H9 (cell line): ENCODE measurements around the gene LENG1. TPM values are rescaled to one million over a fixed set of nuclear protein-coding genes. Genes with fewer than 3 reads are reported as not detected.

Source experiments
- DNase-seq: peaks from one replicate; pipeline ENCODE4 v3.0.0-alpha.2; 2017
- H2AFZ ChIP-seq: one replicate; pipeline ENCODE4 v1.6.1; 2013; ENCODE audit warnings: mild to moderate bottlenecking, low read length, control low read depth, moderate library complexity
- H2AK5ac ChIP-seq: 2 replicates; pipeline ENCODE4 v1.6.1; 2013; ENCODE audit warnings: low read length, control low read depth, mixed read lengths; ENCODE audit not compliant: insufficient read length
- H2BK120ac ChIP-seq: one replicate; pipeline ENCODE4 v1.6.1; 2013; ENCODE audit warnings: low read depth, mild to moderate bottlenecking, low read length, control low read depth, inconsistent platforms; ENCODE audit not compliant: poor library complexity, severe bottlenecking
- H2BK12ac ChIP-seq: 2 replicates; pipeline ENCODE4 v1.6.1; 2013; ENCODE audit warnings: low read length, control low read depth, mixed read lengths, low read depth; ENCODE audit not compliant: insufficient read length
- H2BK15ac ChIP-seq: 2 replicates; pipeline ENCODE4 v1.6.1; 2013; ENCODE audit warnings: low read depth, low read length, control low read depth
- H2BK20ac ChIP-seq: one replicate; pipeline ENCODE4 v1.6.1; 2013; ENCODE audit warnings: low read depth, mild to moderate bottlenecking, low read length, control low read depth, inconsistent platforms; ENCODE audit not compliant: poor library complexity, severe bottlenecking
- H2BK5ac ChIP-seq: 2 replicates; pipeline ENCODE4 v1.6.1; 2013; ENCODE audit warnings: low read length, control low read depth, mixed read lengths; ENCODE audit not compliant: insufficient read length
- H3K14ac ChIP-seq: 2 replicates; pipeline ENCODE4 v1.6.1; 2013; ENCODE audit warnings: low read length, control low read depth; ENCODE audit not compliant: insufficient read depth
- H3K18ac ChIP-seq: 2 replicates; pipeline ENCODE4 v1.6.1; 2013; ENCODE audit warnings: low read depth, mild to moderate bottlenecking, mixed read lengths, low read length, control low read depth; ENCODE audit not compliant: insufficient read length
- H3K23ac ChIP-seq: 2 replicates; pipeline ENCODE4 v1.6.1; 2013; ENCODE audit warnings: low read length, control low read depth, mixed read lengths, low read depth; ENCODE audit not compliant: insufficient read length
- H3K23me2 ChIP-seq: 2 replicates; pipeline ENCODE4 v1.6.1; 2013; ENCODE audit warnings: low read depth, mild to moderate bottlenecking, mixed read lengths, low read length, control low read depth; ENCODE audit not compliant: insufficient read length, poor library complexity, severe bottlenecking
- H3K27ac ChIP-seq: 2 replicates; pipeline ENCODE4 v1.5.1; 2013; ENCODE audit warnings: low read length, control low read depth, mixed read lengths, low read depth; ENCODE audit not compliant: insufficient read length
- H3K27me3 ChIP-seq: 2 replicates; pipeline ENCODE4 v1.6.1; 2013; ENCODE audit warnings: low read length, control low read depth, inconsistent platforms; ENCODE audit not compliant: insufficient read depth
- H3K4ac ChIP-seq: 2 replicates; pipeline ENCODE4 v1.6.1; 2013; ENCODE audit warnings: low read depth, mild to moderate bottlenecking, control low read depth, inconsistent platforms, low read length, moderate library complexity
- H3K4me1 ChIP-seq: 2 replicates; pipeline ENCODE4 v1.6.1; 2013; ENCODE audit warnings: low read length, control low read depth, inconsistent platforms; ENCODE audit not compliant: insufficient read depth
- H3K4me2 ChIP-seq: 2 replicates; pipeline ENCODE4 v1.6.1; 2013; ENCODE audit warnings: low read length, control low read depth, mixed read lengths; ENCODE audit not compliant: insufficient read length, insufficient read depth
- H3K56ac ChIP-seq: 2 replicates; pipeline ENCODE4 v1.6.1; 2013; ENCODE audit warnings: low read depth, mild to moderate bottlenecking, mixed read lengths, low read length, control low read depth; ENCODE audit not compliant: insufficient read length
- H3K79me1 ChIP-seq: 2 replicates; pipeline ENCODE4 v1.6.1; 2013; ENCODE audit warnings: low read depth, mild to moderate bottlenecking, moderate library complexity, low read length, control low read depth, inconsistent platforms; ENCODE audit not compliant: insufficient read depth, poor library complexity, severe bottlenecking
- H3K79me2 ChIP-seq: 2 replicates; pipeline ENCODE4 v1.6.1; 2013; ENCODE audit warnings: low read length, control low read depth, inconsistent platforms; ENCODE audit not compliant: insufficient read depth
- H3K9ac ChIP-seq: 2 replicates; pipeline ENCODE4 v1.6.1; 2013; ENCODE audit warnings: low read length, control low read depth, mixed read lengths; ENCODE audit not compliant: insufficient read length; ENCODE audit errors: extremely low read depth
- H3K9me3 ChIP-seq: one replicate; pipeline ENCODE4 v1.6.1; 2013; ENCODE audit warnings: low read depth, low read length, inconsistent platforms; ENCODE audit not compliant: control insufficient read depth
- H3T11ph ChIP-seq: one replicate; pipeline ENCODE4 v1.6.1; 2013; ENCODE audit warnings: mild to moderate bottlenecking, low read length, control low read depth, inconsistent platforms
- H4K20me1 ChIP-seq: one replicate; pipeline ENCODE4 v1.6.1; 2013; ENCODE audit not compliant: control insufficient read depth, insufficient read length, insufficient read depth
- H4K5ac ChIP-seq: 2 replicates; pipeline ENCODE4 v1.6.1; 2013; ENCODE audit warnings: low read depth, mild to moderate bottlenecking, mixed read lengths, low read length, control low read depth; ENCODE audit not compliant: insufficient read length
- H4K8ac ChIP-seq: replicated peaks from 2 replicates; pipeline ENCODE4 v1.6.1; 2013; ENCODE audit warnings: low read length, control low read depth, mixed read lengths, low read depth; ENCODE audit not compliant: insufficient read length
- H4K91ac ChIP-seq: 2 replicates; pipeline ENCODE4 v1.6.1; 2013; ENCODE audit warnings: low read depth, mild to moderate bottlenecking, moderate library complexity, mixed read lengths, low read length, control low read depth; ENCODE audit not compliant: insufficient read length
- H3K27ac Mint-ChIP-seq, 3 experiments: 2 replicates in 2 of 3; 3 replicates in 1 of 3; pipeline ENCODE4 v1.8.0; 2020 to 2021; ENCODE audit warnings: mixed read lengths in 3 of 3, mild to moderate bottlenecking in 1 of 3, moderate library complexity in 1 of 3
- H3K27me3 Mint-ChIP-seq: 2 replicates; pipeline ENCODE4 v1.8.0; 2021; ENCODE audit warnings: low read depth, mild to moderate bottlenecking, moderate library complexity, mixed read lengths
- H3K36me3 Mint-ChIP-seq, 3 experiments: 2 replicates in 2 of 3; 3 replicates in 1 of 3; pipeline ENCODE4 v1.8.0; 2020 to 2021; ENCODE audit warnings: low read depth in 3 of 3, mixed read lengths in 3 of 3; ENCODE audit not compliant: insufficient read depth in 1 of 3
- H3K4me1 Mint-ChIP-seq, 2 experiments: 2 replicates each; pipeline ENCODE4 v1.8.0; 2020; ENCODE audit warnings: mixed read lengths in 2 of 2
- H3K4me3 Mint-ChIP-seq, 2 experiments: 2 replicates in 1 of 2; 3 replicates in 1 of 2; pipeline ENCODE4 v1.8.0; 2020 to 2021; ENCODE audit warnings: mild to moderate bottlenecking in 2 of 2, mixed read lengths in 2 of 2, moderate library complexity in 1 of 2
- H3K9me3 Mint-ChIP-seq, 2 experiments: 2 replicates in 1 of 2; 3 replicates in 1 of 2; pipeline ENCODE4 v1.8.0; 2020; ENCODE audit warnings: mild to moderate bottlenecking in 2 of 2, mixed read lengths in 2 of 2, moderate library complexity in 1 of 2
- WGBS: extraction: QIAGEN DNeasy Blood & Tissue Kit; methylation state at CpG from one replicate; pipeline ENCODE4 v1.1.7; 2013; ENCODE audit warnings: missing lambda C conversion rate, low lambda C conversion rate, mixed read lengths; ENCODE audit not compliant: insufficient read length; ENCODE audit errors: extremely low coverage; 5-methylcytosine and 5-hydroxymethylcytosine counted together
- total RNA-seq: library from RNA; stranded (reverse); gene quantifications from 2 replicates; pipeline ENCODE4 v1.2.1, GENCODE V29; 2021
- TF ChIP-seq, protein P1 (sequence below): fragments of 200-600 bp; sonication (generic); conservative IDR thresholded peaks from 3 replicates; pipeline ENCODE4 v1.8.0; 2021; ENCODE audit warnings: antibody characterized with exemption, mild to moderate bottlenecking

Gene LENG1
- total RNA-seq, 1 experiment from 2014 or later, result 7.1 TPM

DNA sequence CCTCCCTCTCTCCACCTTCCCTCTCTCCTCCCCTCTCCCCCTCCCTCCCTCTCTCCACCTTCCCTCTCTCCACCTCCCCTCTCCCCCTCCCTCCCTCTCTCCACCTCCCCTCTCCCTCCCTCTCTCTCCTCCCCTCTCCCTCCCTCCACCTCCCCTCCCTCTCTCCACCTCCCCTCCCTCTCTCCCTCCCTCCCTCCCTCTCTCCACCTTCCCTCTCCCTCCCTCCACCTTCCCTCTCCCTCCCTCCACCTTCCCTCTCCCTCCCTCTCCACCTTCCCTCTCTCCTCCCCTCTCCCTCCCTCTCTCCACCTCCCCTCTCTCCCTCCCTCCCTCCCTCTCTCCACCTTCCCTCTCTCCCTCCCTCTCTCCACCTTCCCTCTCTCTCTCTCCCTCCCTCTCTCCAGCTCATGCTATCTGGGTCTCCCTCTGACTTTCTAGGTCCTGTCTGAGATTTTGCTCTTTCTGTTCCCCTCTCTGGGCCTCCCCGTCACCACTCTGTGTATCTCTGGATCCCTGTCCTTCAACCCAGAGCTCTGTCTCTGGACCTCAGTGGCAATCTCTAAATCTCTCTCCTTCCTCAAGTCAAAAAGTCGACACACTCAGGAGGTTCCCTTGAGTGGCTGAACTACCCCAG lies 25.4 kb downstream of the LENG1 start:
- Histone ChIP-seq H3K79me2 (peaks cover 8% of the 10 kb centered on the region; the same call in 1 of the 2 replicates), H2BK120ac (no peak overlapping the region), H3K14ac (no peak overlapping the region), H4K5ac (peak overlapping the region; percentile 18), H3K23ac (no peak overlapping the region), H3K27ac (no peak overlapping the region), H3K4ac (peak overlapping the region; percentile 30; the same call in 1 of the 2 replicates), H3K4me2 (no peak overlapping the region), H4K91ac (peak overlapping the region; percentile 23), H4K8ac (peak overlapping the region; percentile 52), H3K79me1 (peaks cover 10% of the 10 kb centered on the region), H3T11ph (no peak overlapping the region), H2AK5ac (no peak overlapping the region), H3K9ac (no peak overlapping the region), H3K56ac (peak overlapping the region; percentile 38), H2BK20ac (no peak overlapping the region), H2BK12ac (no peak overlapping the region), H4K20me1 (peaks cover 3% of the 10 kb centered on the region), H3K27me3 (no peaks in the 10 kb centered on the region), H3K18ac (no peak overlapping the region), H2BK5ac (no peak overlapping the region), H3K9me3 (peaks cover 4% of the 10 kb centered on the region), H2AFZ (no peak overlapping the region), H3K23me2 (peaks cover 15% of the 10 kb centered on the region), H2BK15ac (no peak overlapping the region), H3K4me1 (no peaks in the 10 kb centered on the region)
- H3K36me3 Mint-ChIP-seq, result peaks cover 23 to 48% (median 34%) of the 10 kb centered on the region in 3 experiments
- peaks cover 1% of the 10 kb centered on the region; the same call in 1 of the 2 replicates for H3K27me3 Mint-ChIP-seq
- peaks cover 18 to 19% of the 10 kb centered on the region in 2 experiments for H3K4me1 Mint-ChIP-seq
- H3K27ac Mint-ChIP-seq, result peak overlapping the region in 2 of 3 experiments; percentile 23 to 93; a peak in 5 of 7 replicates
- peaks cover 11 to 12% of the 10 kb centered on the region in 2 experiments for H3K9me3 Mint-ChIP-seq
- whole genome bisulfite sequencing, result no CpG with 5 or more reads among the region's 2 CpGs
- peak overlapping the region in 1 of 2 experiments; percentile 27; a peak in 2 of 5 replicates for H3K4me3 Mint-ChIP-seq
- no peak for DNase-seq
- TF ChIP-seq, protein P1, sequence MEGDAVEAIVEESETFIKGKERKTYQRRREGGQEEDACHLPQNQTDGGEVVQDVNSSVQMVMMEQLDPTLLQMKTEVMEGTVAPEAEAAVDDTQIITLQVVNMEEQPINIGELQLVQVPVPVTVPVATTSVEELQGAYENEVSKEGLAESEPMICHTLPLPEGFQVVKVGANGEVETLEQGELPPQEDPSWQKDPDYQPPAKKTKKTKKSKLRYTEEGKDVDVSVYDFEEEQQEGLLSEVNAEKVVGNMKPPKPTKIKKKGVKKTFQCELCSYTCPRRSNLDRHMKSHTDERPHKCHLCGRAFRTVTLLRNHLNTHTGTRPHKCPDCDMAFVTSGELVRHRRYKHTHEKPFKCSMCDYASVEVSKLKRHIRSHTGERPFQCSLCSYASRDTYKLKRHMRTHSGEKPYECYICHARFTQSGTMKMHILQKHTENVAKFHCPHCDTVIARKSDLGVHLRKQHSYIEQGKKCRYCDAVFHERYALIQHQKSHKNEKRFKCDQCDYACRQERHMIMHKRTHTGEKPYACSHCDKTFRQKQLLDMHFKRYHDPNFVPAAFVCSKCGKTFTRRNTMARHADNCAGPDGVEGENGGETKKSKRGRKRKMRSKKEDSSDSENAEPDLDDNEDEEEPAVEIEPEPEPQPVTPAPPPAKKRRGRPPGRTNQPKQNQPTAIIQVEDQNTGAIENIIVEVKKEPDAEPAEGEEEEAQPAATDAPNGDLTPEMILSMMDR, result no peak
